ENCODE data around the gene SENP6.
"Not testable (repeated sequence)": the region's sequence is repeated elsewhere in the genome, so short reads cannot be mapped to it uniquely, and the experiment has no call there.

SENP6 gene

GRCh38 chr6:75605635-75606034 is 4.0 kb downstream of the SENP6 start:
- no peak for DNase-seq (ENCODE audit: extremely low read depth in 1 of 2, low read depth in 1 of 2)

GRCh38 chr6:75608304-75608703 is 6.6 kb downstream of the SENP6 start:
- DNase-seq (ENCODE audit: extremely low read depth in 1 of 2, low read depth in 1 of 2), result no peak

GRCh38 chr6:75608956-75609533 is 7.4 kb downstream of the SENP6 start:
- DNase-seq (ENCODE audit: extremely low read depth in 1 of 2, low read depth in 1 of 2), result no peak

GRCh38 chr6:75609639-75610590 is 8.2 kb downstream of the SENP6 start:
- no peak for DNase-seq (ENCODE audit: extremely low read depth in 1 of 2, low read depth in 1 of 2)

GRCh38 chr6:75611011-75611701 is 9.5 kb downstream of the SENP6 start:
- DNase-seq (ENCODE audit: extremely low read depth in 1 of 2, low read depth in 1 of 2), result no peak

- peak in 1 of 2 donors; percentile 59 for DNase-seq (ENCODE audit: extremely low read depth in 1 of 2, low read depth in 1 of 2)
These were observed 10.2 kb downstream of the SENP6 start for GRCh38 chr6:75611702-75612375.

GRCh38 chr6:75612434-75612833 is 10.8 kb downstream of the SENP6 start:
- DNase-seq (ENCODE audit: extremely low read depth in 1 of 2, low read depth in 1 of 2), result no peak

GRCh38 chr6:75613056-75613501 is 11.4 kb downstream of the SENP6 start:
- no peak for DNase-seq (ENCODE audit: extremely low read depth in 1 of 2, low read depth in 1 of 2)

- DNase-seq (ENCODE audit: extremely low read depth in 1 of 2, low read depth in 1 of 2), result no peak
These were observed 16.8 kb downstream of the SENP6 start for GRCh38 chr6:75618437-75618836.

GRCh38 chr6:75619230-75619899 is 17.7 kb downstream of the SENP6 start:
- no peak for DNase-seq (ENCODE audit: extremely low read depth in 1 of 2, low read depth in 1 of 2)

- no peak for DNase-seq (ENCODE audit: extremely low read depth in 1 of 2, low read depth in 1 of 2)
These were observed 19.0 kb downstream of the SENP6 start for GRCh38 chr6:75620381-75621304.

- no peak for DNase-seq (ENCODE audit: extremely low read depth in 1 of 2, low read depth in 1 of 2)
These were observed 20.2 kb downstream of the SENP6 start for GRCh38 chr6:75621846-75622245.

GRCh38 chr6:75623491-75623890 is 21.8 kb downstream of the SENP6 start:
- DNase-seq (ENCODE audit: extremely low read depth in 1 of 2, low read depth in 1 of 2), result no peak

GRCh38 chr6:75624335-75624734 is 22.7 kb downstream of the SENP6 start:
- no peak for DNase-seq (ENCODE audit: extremely low read depth in 1 of 2, low read depth in 1 of 2)

- no peak for DNase-seq (ENCODE audit: extremely low read depth in 1 of 2, low read depth in 1 of 2)
These were observed 23.3 kb downstream of the SENP6 start for GRCh38 chr6:75624988-75625387.

- DNase-seq (ENCODE audit: extremely low read depth in 1 of 2, low read depth in 1 of 2), result no peak
These were observed 24.9 kb downstream of the SENP6 start for GRCh38 chr6:75626561-75626960.

- DNase-seq (ENCODE audit: extremely low read depth in 1 of 2, low read depth in 1 of 2), result not testable (repeated sequence)
These were observed 26.0 kb downstream of the SENP6 start for GRCh38 chr6:75627708-75628107.

GRCh38 chr6:75631859-75632635 is 30.4 kb downstream of the SENP6 start:
- DNase-seq (ENCODE audit: extremely low read depth in 1 of 2, low read depth in 1 of 2), result no peak

GRCh38 chr6:75633045-75633444 is 31.4 kb downstream of the SENP6 start:
- DNase-seq (ENCODE audit: extremely low read depth in 1 of 2, low read depth in 1 of 2), result no peak

All from stimulated activated CD8-positive, alpha-beta memory T cell treated with anti-CD3 and anti-CD28 coated beads, Interleukin-7, amount 100 ng/mL, for 48 hours (primary cell).